HepG2 (cell line): ENCODE data around the gene JMJD7. TPM values are rescaled to one million over a fixed set of nuclear protein-coding genes. Genes with fewer than 3 reads are reported as not detected.
A peak's percentile ranks its signal among the peaks of the same experiment; 100 is the strongest.

Experiments used
- FOXP1 ChIP-seq, 2 experiments: fragments of 450-650 bp in 1 of 2; IDR thresholded peaks; 2 replicates each; pipeline ENCODE4 v1.6.1; 2017 to 2018; ENCODE audit warnings: antibody characterized with exemption in 1 of 2
- GFI1 ChIP-seq: sonication (generic); formaldehyde crosslinking; IDR thresholded peaks from 2 replicates; pipeline ENCODE4 v1.5.0; 2020; ENCODE audit warnings: missing genetic modification reagents, mild to moderate bottlenecking, borderline replicate concordance
- HHEX ChIP-seq: IDR thresholded peaks from 2 replicates; pipeline ENCODE4 v1.6.1; 2016; ENCODE audit warnings: control low read depth
- MAFK ChIP-seq, 2 experiments: IDR thresholded peaks in 1 of 2; conservative IDR thresholded peaks in 1 of 2; 2 replicates each; pipeline ENCODE4 v1.6.1; 2011; ENCODE audit warnings: improper control_type of control experiment in 2 of 2, low read length in 2 of 2
- MTF2 ChIP-seq: sonication (generic); formaldehyde crosslinking; IDR thresholded peaks from 2 replicates; pipeline ENCODE4 v1.5.0; 2020; ENCODE audit warnings: missing genetic modification reagents, borderline replicate concordance
- PRMT3 ChIP-seq: sonication (generic); formaldehyde crosslinking; IDR thresholded peaks from 2 replicates; pipeline ENCODE4 v1.8.1; 2022; ENCODE audit warnings: low read depth, mild to moderate bottlenecking, moderate library complexity, missing genetic modification reagents, borderline replicate concordance
- RELA ChIP-seq: sonication (generic); formaldehyde crosslinking; IDR thresholded peaks from 2 replicates; pipeline ENCODE4 v1.4.0; 2020; ENCODE audit warnings: missing genetic modification reagents
- SIX4 ChIP-seq: sonication (generic); formaldehyde crosslinking; IDR thresholded peaks from 2 replicates; pipeline ENCODE4 v1.4.0; 2020; ENCODE audit warnings: missing genetic modification reagents
- SNRNP70 ChIP-seq: fragments of 200-400 bp; formaldehyde crosslinking; IDR thresholded peaks from 2 replicates; pipeline ENCODE4 v1.6.1; 2017; ENCODE audit warnings: mild to moderate bottlenecking, low read depth, low read length, moderate library complexity
- SSRP1 ChIP-seq: IDR thresholded peaks from 2 replicates; pipeline ENCODE4 v1.6.1; 2016; ENCODE audit warnings: control low read depth
- ZNF225 ChIP-seq: sonication (generic); formaldehyde crosslinking; IDR thresholded peaks from 2 replicates; pipeline ENCODE4 v1.4.0; 2020; ENCODE audit warnings: mild to moderate bottlenecking, missing genetic modification reagents
- ZNF563 ChIP-seq: sonication (generic); formaldehyde crosslinking; IDR thresholded peaks from 2 replicates; pipeline ENCODE4 v1.8.0; 2022; ENCODE audit warnings: mild to moderate bottlenecking, moderate library complexity, missing genetic modification reagents
- ZNF605 ChIP-seq: sonication (generic); formaldehyde crosslinking; IDR thresholded peaks from 2 replicates; pipeline ENCODE4 v1.8.0; 2022; ENCODE audit warnings: mild to moderate bottlenecking, missing genetic modification reagents
- ZNF776 ChIP-seq: sonication (generic); formaldehyde crosslinking; IDR thresholded peaks from 2 replicates; pipeline ENCODE4 v1.4.0; 2020; ENCODE audit warnings: mild to moderate bottlenecking, missing genetic modification reagents
- polyA plus RNA-seq, 8 experiments: library from polyadenylated mRNA; depleted of rRNA in 3 of 8; stranded (reverse) in 7 of 8; unstranded in 1 of 8; fragments of >200 nt; fragmentation: Illumina TruSeq in 4 of 8; extraction: Trizol in 4 of 8; gene quantifications; 2 replicates each; pipeline versions ENCODE4 v1.2.1 to v1.2.3, GENCODE V29; 2011 to 2016; ENCODE audit warnings: low read depth in 4 of 8, missing spikeins in 1 of 8, mixed read lengths in 1 of 8; ENCODE audit not compliant: insufficient read depth in 1 of 8
- total RNA-seq, 5 experiments: library from RNA; depleted of rRNA; stranded (reverse); fragments of >200 nt; fragmentation: Illumina TruSeq; extraction: Trizol; gene quantifications; 2 replicates each; pipeline ENCODE4 v1.2.3, GENCODE V29; 2016; ENCODE audit warnings: low read depth in 1 of 5
- TF ChIP-seq, protein P1 (sequence below): sonication (generic); formaldehyde crosslinking; IDR thresholded peaks from 2 replicates; pipeline ENCODE4 v1.5.0; 2020; ENCODE audit warnings: mild to moderate bottlenecking, missing genetic modification reagents, borderline replicate concordance
- TF ChIP-seq, protein P2 (sequence below): sonication (generic); formaldehyde crosslinking; IDR thresholded peaks from 2 replicates; pipeline ENCODE4 v1.5.0; 2020; ENCODE audit warnings: mild to moderate bottlenecking, missing genetic modification reagents, borderline replicate concordance

Gene JMJD7
- total and polyA plus RNA-seq, 2 of the 13 experiments (the other 11 are each of a cell fraction or from before 2014, with no cell fraction given): 6.4 to 7.1 TPM

DNA sequence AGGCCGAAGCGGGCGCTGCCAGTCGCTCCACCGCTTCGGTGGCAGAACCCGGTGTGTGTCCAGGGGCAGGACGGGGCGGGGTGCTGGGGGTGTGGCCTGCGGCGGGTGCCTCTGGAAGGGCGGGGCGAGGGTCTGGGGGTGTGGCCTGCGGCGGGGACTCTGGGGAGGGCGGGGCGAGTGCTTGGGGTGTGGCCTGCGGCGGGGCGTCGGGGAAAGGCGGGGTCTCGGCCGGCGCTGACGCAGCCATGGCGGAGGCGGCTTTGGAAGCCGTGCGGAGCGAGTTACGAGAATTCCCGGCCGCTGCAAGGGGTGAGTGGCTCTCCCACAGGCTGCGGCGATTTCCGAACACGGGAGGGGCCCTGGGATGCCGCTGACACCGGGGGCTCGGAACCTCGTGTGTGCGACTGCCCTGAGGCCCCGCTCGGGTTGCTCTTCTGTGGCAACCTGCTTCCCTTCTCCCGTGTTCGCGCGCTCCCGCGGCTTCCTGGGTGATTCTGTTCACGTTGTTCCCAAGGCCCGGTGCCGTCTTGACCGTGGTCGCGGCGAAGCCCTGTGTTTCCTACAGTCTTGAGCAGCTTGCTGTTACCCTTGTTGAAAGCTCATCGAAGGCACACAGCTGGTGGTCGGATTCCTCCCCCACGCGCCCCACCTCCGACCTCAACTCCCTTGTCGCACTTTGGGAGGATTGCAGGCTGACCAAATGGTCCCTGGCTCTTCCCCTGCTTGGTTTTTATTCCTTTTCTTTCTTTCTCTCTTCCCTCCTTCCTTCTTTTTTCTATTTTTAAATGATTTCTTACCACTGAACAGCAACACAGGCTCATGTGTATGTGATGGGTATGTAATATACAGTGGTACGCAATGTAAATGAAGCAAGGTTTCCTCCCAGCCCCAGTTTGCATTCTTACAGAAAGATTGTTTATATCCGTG is at the start of gene JMJD7 (continued):
- TF ChIP-seq, protein P1, sequence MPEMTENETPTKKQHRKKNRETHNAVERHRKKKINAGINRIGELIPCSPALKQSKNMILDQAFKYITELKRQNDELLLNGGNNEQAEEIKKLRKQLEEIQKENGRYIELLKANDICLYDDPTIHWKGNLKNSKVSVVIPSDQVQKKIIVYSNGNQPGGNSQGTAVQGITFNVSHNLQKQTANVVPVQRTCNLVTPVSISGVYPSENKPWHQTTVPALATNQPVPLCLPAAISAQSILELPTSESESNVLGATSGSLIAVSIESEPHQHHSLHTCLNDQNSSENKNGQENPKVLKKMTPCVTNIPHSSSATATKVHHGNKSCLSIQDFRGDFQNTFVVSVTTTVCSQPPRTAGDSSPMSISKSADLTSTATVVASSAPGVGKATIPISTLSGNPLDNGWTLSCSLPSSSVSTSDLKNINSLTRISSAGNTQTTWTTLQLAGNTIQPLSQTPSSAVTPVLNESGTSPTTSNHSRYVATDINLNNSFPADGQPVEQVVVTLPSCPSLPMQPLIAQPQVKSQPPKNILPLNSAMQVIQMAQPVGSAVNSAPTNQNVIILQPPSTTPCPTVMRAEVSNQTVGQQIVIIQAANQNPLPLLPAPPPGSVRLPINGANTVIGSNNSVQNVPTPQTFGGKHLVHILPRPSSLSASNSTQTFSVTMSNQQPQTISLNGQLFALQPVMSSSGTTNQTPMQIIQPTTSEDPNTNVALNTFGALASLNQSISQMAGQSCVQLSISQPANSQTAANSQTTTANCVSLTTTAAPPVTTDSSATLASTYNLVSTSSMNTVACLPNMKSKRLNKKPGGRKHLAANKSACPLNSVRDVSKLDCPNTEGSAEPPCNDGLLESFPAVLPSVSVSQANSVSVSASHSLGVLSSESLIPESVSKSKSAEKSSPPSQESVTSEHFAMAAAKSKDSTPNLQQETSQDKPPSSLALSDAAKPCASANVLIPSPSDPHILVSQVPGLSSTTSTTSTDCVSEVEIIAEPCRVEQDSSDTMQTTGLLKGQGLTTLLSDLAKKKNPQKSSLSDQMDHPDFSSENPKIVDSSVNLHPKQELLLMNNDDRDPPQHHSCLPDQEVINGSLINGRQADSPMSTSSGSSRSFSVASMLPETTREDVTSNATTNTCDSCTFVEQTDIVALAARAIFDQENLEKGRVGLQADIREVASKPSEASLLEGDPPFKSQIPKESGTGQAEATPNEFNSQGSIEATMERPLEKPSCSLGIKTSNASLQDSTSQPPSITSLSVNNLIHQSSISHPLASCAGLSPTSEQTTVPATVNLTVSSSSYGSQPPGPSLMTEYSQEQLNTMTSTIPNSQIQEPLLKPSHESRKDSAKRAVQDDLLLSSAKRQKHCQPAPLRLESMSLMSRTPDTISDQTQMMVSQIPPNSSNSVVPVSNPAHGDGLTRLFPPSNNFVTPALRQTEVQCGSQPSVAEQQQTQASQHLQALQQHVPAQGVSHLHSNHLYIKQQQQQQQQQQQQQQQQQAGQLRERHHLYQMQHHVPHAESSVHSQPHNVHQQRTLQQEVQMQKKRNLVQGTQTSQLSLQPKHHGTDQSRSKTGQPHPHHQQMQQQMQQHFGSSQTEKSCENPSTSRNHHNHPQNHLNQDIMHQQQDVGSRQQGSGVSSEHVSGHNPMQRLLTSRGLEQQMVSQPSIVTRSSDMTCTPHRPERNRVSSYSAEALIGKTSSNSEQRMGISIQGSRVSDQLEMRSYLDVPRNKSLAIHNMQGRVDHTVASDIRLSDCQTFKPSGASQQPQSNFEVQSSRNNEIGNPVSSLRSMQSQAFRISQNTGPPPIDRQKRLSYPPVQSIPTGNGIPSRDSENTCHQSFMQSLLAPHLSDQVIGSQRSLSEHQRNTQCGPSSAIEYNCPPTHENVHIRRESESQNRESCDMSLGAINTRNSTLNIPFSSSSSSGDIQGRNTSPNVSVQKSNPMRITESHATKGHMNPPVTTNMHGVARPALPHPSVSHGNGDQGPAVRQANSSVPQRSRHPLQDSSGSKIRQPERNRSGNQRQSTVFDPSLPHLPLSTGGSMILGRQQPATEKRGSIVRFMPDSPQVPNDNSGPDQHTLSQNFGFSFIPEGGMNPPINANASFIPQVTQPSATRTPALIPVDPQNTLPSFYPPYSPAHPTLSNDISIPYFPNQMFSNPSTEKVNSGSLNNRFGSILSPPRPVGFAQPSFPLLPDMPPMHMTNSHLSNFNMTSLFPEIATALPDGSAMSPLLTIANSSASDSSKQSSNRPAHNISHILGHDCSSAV (CRISPR knock-in tag): no peak
- TF ChIP-seq SNRNP70: no peak
- 0 out of 2 replicates have a peak, but pooled peaks have one; percentile 42 for TF ChIP-seq GFI1 (CRISPR knock-in tag)
- TF ChIP-seq ZNF605 (CRISPR knock-in tag): no peak
- no peak for TF ChIP-seq SIX4
- no peak for TF ChIP-seq PRMT3 (CRISPR knock-in tag)
- no peak for TF ChIP-seq MTF2 (CRISPR knock-in tag)
- TF ChIP-seq FOXP1 (IDR thresholded peaks at IDR 0.05): no peak
- no peak for TF ChIP-seq FOXP1 (CRISPR knock-in tag; IDR thresholded peaks at IDR 0.05)
- TF ChIP-seq ZNF225: peak; percentile 80; the same call in 1 of the 2 replicates
- 0 out of 2 replicates have a peak, but pooled peaks have one; percentile 36 for TF ChIP-seq RELA (CRISPR knock-in tag)
- TF ChIP-seq SSRP1: no peak
- TF ChIP-seq, protein P2, sequence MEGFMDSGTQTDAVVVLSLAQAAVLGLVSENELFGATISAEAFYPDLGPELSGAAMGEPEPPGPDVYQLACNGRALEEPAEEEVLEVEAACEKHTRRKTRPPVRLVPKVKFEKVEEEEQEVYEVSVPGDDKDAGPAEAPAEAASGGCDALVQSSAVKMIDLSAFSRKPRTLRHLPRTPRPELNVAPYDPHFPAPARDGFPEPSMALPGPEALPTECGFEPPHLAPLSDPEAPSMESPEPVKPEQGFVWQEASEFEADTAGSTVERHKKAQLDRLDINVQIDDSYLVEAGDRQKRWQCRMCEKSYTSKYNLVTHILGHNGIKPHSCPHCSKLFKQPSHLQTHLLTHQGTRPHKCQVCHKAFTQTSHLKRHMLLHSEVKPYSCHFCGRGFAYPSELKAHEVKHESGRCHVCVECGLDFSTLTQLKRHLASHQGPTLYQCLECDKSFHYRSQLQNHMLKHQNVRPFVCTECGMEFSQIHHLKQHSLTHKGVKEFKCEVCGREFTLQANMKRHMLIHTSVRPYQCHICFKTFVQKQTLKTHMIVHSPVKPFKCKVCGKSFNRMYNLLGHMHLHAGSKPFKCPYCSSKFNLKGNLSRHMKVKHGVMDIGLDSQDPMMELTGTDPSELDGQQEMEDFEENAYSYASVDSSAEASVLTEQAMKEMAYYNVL (CRISPR knock-in tag): 0 out of 2 replicates have a peak, but pooled peaks have one; percentile 31
- TF ChIP-seq MAFK (conservative IDR thresholded peaks at IDR 0.05 in 1 of 2, IDR thresholded peaks at IDR 0.05 in 1 of 2; ENCODE audit: low read length in 2 of 2): no peak
- TF ChIP-seq ZNF776: 0 out of 2 replicates have a peak, but pooled peaks have one; percentile 36
- no peak for TF ChIP-seq ZNF563 (CRISPR knock-in tag)
- TF ChIP-seq HHEX (CRISPR knock-in tag): no peak
